Measurements from ENCODE around the gene FNDC11. TPM values are rescaled to one million over a fixed set of nuclear protein-coding genes. Genes with fewer than 3 reads are reported as not detected.

The FNDC11 gene
- total RNA-seq, 2 experiments from 2014 or later = 0.41 to 3.0 TPM

GRCh38 chr20:63596423-63596822, 42.5 kb downstream of the FNDC11 start:
- CTCF ChIA-PET (ENCODE audit: unreplicated experiment) = no interaction called here
- TF ChIP-seq CTCF (conservative IDR thresholded peaks at IDR 0.05; ENCODE audit: low read length) = no peak
- no peak for TF ChIP-seq EZH2phosphoT487 (IDR thresholded peaks at IDR 0.05; ENCODE audit: borderline replicate concordance, low read depth, low read length)
- BruUV-seq (replicated peaks) = no TSS peak
- Histone ChIP-seq H3K36me3 (ENCODE audit: insufficient read depth, low read length) (peaks cover 26% of the 10 kb centered on the region), H4K20me1 (ENCODE audit: insufficient read depth, low read length) (no peaks in the 10 kb centered on the region), H3K4me1 (ENCODE audit: insufficient read depth, low read length, poor library complexity, severe bottlenecking) (no peaks in the 10 kb centered on the region), H3K27ac (ENCODE audit: low read depth, low read length, poor library complexity, severe bottlenecking) (no peak overlapping the region), H2AFZ (ENCODE audit: low read length) (no peak overlapping the region), H3K9me2 (ENCODE audit: insufficient read depth, low read length) (no peaks in the 10 kb centered on the region), H3K4me3 (ENCODE audit: low read depth, low read length, poor library complexity, severe bottlenecking) (no peak overlapping the region), H3K9me3 (ENCODE audit: low read length) (no peaks in the 10 kb centered on the region), H3K4me2 (ENCODE audit: low read length) (no peak overlapping the region), H3K79me2 (ENCODE audit: insufficient read depth, low read depth, low read length) (no peaks in the 10 kb centered on the region)
- POLR2A ChIA-PET = no interaction called here
- DNase-seq (ENCODE audit: low spot score) = no peak
- intact Hi-C loops (cut with micrococcal nuclease; ENCODE audit: unreplicated experiment) = no loop called here

GRCh38 chr20:63597651-63598478, 43.9 kb downstream of the FNDC11 start:
- no peak overlapping the region for H3K27ac ChIP-seq (ENCODE audit: low read depth, low read length, poor library complexity, severe bottlenecking)
- TF ChIP-seq CTCF (conservative IDR thresholded peaks at IDR 0.05; ENCODE audit: low read length) = no peak
- TF ChIP-seq EZH2phosphoT487 (IDR thresholded peaks at IDR 0.05; ENCODE audit: borderline replicate concordance, low read depth, low read length) = no peak
- no peak overlapping the region for H3K4me3 ChIP-seq (ENCODE audit: low read depth, low read length, poor library complexity, severe bottlenecking)
- H3K9me3 ChIP-seq (ENCODE audit: low read length) = no peaks in the 10 kb centered on the region
- ChIA-PET CTCF (ENCODE audit: unreplicated experiment) (no interaction called here), POLR2A (no interaction called here)
- no TSS peak for BruUV-seq (replicated peaks)
- no peaks in the 10 kb centered on the region for H3K9me2 ChIP-seq (ENCODE audit: insufficient read depth, low read length)
- no peaks in the 10 kb centered on the region for H3K79me2 ChIP-seq (ENCODE audit: insufficient read depth, low read depth, low read length)
- H3K4me2 ChIP-seq (ENCODE audit: low read length) = no peak overlapping the region
- no peaks in the 10 kb centered on the region for H4K20me1 ChIP-seq (ENCODE audit: insufficient read depth, low read length)
- intact Hi-C loops (cut with micrococcal nuclease; ENCODE audit: unreplicated experiment) = no loop called here
- no peak for DNase-seq (ENCODE audit: low spot score)
- H2AFZ ChIP-seq (ENCODE audit: low read length) = no peak overlapping the region
- H3K4me1 ChIP-seq (ENCODE audit: insufficient read depth, low read length, poor library complexity, severe bottlenecking) = no peaks in the 10 kb centered on the region
- peaks cover 33% of the 10 kb centered on the region for H3K36me3 ChIP-seq (ENCODE audit: insufficient read depth, low read length)
